NT2/D1 (cell line): Measurements from ENCODE around the gene TUBA4B.

Experiments
- SUZ12 ChIP-seq: IDR thresholded peaks from 2 replicates; pipeline ENCODE4 v1.6.1; 2011; ENCODE audit not compliant: insufficient read length, insufficient read depth; ENCODE audit errors: extremely low read depth
- YY1 ChIP-seq: IDR thresholded peaks from 2 replicates; pipeline ENCODE4 v1.6.1; 2011; ENCODE audit not compliant: insufficient read length, insufficient read depth
- ZNF274 ChIP-seq: IDR thresholded peaks from 2 replicates; pipeline ENCODE4 v1.6.1; 2011; ENCODE audit warnings: mild to moderate bottlenecking, low read depth, low read length

- TF ChIP-seq ZNF274 (no peak), YY1 (no peak), SUZ12 (no peak)
These were observed 53.0 kb downstream of the TUBA4B start for GRCh38 chr2:219306047-219306446.
